HepG2 (cell line): ENCODE results near the gene PCGF3. TPM values are rescaled to one million over a fixed set of nuclear protein-coding genes. Genes with fewer than 3 reads are reported as not detected.
"Not testable (repeated sequence)": the region's sequence is repeated elsewhere in the genome, so short reads cannot be mapped to it uniquely, and the experiment has no call there.

ENCODE experiments used
- ATAC-seq: fragments of 200-7000 bp; cut with Tn5 transposase; 3 replicates; pipeline ENCODE4 v1.9.1; 2020; ENCODE audit warnings: mild to moderate bottlenecking, moderate library complexity
- BruUV-seq: library from RNA; stranded (reverse); fragments of 400-500 nt; replicated peaks from 2 replicates; lab custom pipeline; 2021; lab: Mats Ljungman, UMichigan
- CTCF ChIA-PET: fragments of 300-600 bp; formaldehyde crosslinking; extraction: SDS; loops from one replicate; lab custom pipeline; 2021; ENCODE audit warnings: low total read pairs, inconsistent platforms, low intra/inter-chr PET ratio; lab: Yijun Ruan, JAX
- POLR2A ChIA-PET: fragments of 350-600 bp; sonication (Branson Sonifier 250); formaldehyde crosslinking; loops from one replicate; lab custom pipeline; 2020; ENCODE audit warnings: antibody characterized with exemption, inconsistent platforms; lab: Yijun Ruan, JAX
- DNase-seq: peaks from one replicate; pipeline ENCODE4 v3.0.0-alpha.2; 2015; ENCODE audit warnings: low spot score
- FAIRE-seq: peaks from 3 replicates; lab custom pipeline; 2011; peaks lifted over from hg19 to GRCh38; lab: Jason Lieb, UNC
- H2AFZ ChIP-seq: one replicate; pipeline ENCODE4 v1.6.1; 2011; ENCODE audit warnings: low read length, inconsistent platforms
- H3K27ac ChIP-seq: fragments of 300-600 bp; 3 replicates; pipeline ENCODE4 v1.8.0; 2011; ENCODE audit warnings: mixed run types, mild to moderate bottlenecking, mixed read lengths, low read length, inconsistent platforms; ENCODE audit not compliant: insufficient read depth; ENCODE audit errors: extremely low read length
- H3K27me3 ChIP-seq, 2 experiments: fragments of 200-600 bp in 1 of 2; 2 replicates in 1 of 2; 3 replicates in 1 of 2; pipeline versions ENCODE4 v1.6.0 to v1.8.0; 2011; ENCODE audit warnings: low read length in 2 of 2, mild to moderate bottlenecking in 2 of 2, moderate library complexity in 2 of 2, inconsistent platforms in 1 of 2; ENCODE audit not compliant: insufficient read depth in 2 of 2, control insufficient read depth in 1 of 2
- H3K36me3 ChIP-seq, 2 experiments: fragments of 200-600 bp in 1 of 2; replicated peaks in 1 of 2; 2 replicates in 1 of 2; 3 replicates in 1 of 2; pipeline versions ENCODE4 v1.5.1 to v1.8.0; 2011; ENCODE audit warnings: low read length in 2 of 2, inconsistent platforms in 1 of 2; ENCODE audit not compliant: insufficient read depth in 2 of 2, control insufficient read depth in 1 of 2
- H3K4me1 ChIP-seq: 2 replicates; pipeline ENCODE4 v1.5.1; 2012; ENCODE audit warnings: low read length, inconsistent platforms; ENCODE audit not compliant: insufficient read depth
- H3K4me2 ChIP-seq: 2 replicates; pipeline ENCODE4 v1.6.0; 2011; ENCODE audit warnings: low read depth, low read length, inconsistent platforms
- H3K4me3 ChIP-seq, 3 experiments: fragments of 200-600 bp in 1 of 3; sonication (generic), shearing (Covaris generic) in 1 of 3; replicated peaks in 1 of 3; 2 replicates each; pipeline ENCODE4 v1.5.1; 2011 to 2016; ENCODE audit warnings: low read length in 3 of 3, inconsistent platforms in 2 of 3, low read depth in 2 of 3, mild to moderate bottlenecking in 2 of 3, control low read depth in 1 of 3, mixed read lengths in 1 of 3; ENCODE audit not compliant: insufficient read depth in 1 of 3
- H3K79me2 ChIP-seq: one replicate; pipeline ENCODE4 v1.6.1; 2011; ENCODE audit warnings: low read length, inconsistent platforms; ENCODE audit not compliant: insufficient read depth
- H3K9ac ChIP-seq: 2 replicates; pipeline ENCODE4 v1.6.0; 2011; ENCODE audit warnings: mild to moderate bottlenecking, low read depth, low read length, inconsistent platforms; ENCODE audit not compliant: insufficient read depth
- H3K9me3 ChIP-seq: 2 replicates; pipeline ENCODE4 v1.5.1; 2012; ENCODE audit warnings: mild to moderate bottlenecking, low read length
- H4K20me1 ChIP-seq: 2 replicates; pipeline ENCODE4 v1.6.0; 2011; ENCODE audit warnings: inconsistent platforms, mild to moderate bottlenecking, low read length, moderate library complexity; ENCODE audit not compliant: insufficient read depth
- GATA4 ChIP-seq: sonication (generic); IDR thresholded peaks from 2 replicates; pipeline ENCODE4 v1.6.1; 2016; ENCODE audit warnings: antibody characterized with exemption, low read depth, borderline replicate concordance
- GTF3A ChIP-seq: sonication (generic); formaldehyde crosslinking; conservative IDR thresholded peaks from 2 replicates; pipeline ENCODE4 v1.4.0; 2020; ENCODE audit warnings: mild to moderate bottlenecking, missing genetic modification reagents
- NFIC ChIP-seq: IDR thresholded peaks from 2 replicates; pipeline ENCODE4 v1.6.1; 2012; ENCODE audit warnings: mild to moderate bottlenecking, low read length, inconsistent platforms
- NR1H2 ChIP-seq: sonication (generic); formaldehyde crosslinking; IDR thresholded peaks from 2 replicates; pipeline ENCODE4 v1.8.1; 2022; ENCODE audit warnings: low read depth, missing genetic modification reagents, borderline replicate concordance
- PAWR ChIP-seq: sonication (generic); formaldehyde crosslinking; IDR thresholded peaks from 2 replicates; pipeline ENCODE4 v1.4.0; 2020; ENCODE audit warnings: missing genetic modification reagents, mild to moderate bottlenecking, borderline replicate concordance
- POLR2AphosphoS2 ChIP-seq: IDR thresholded peaks from 2 replicates; pipeline ENCODE4 v1.6.1; 2011; ENCODE audit warnings: low read depth, low read length, improper control_type of control experiment
- RELA ChIP-seq: sonication (generic); formaldehyde crosslinking; IDR thresholded peaks from 2 replicates; pipeline ENCODE4 v1.4.0; 2020; ENCODE audit warnings: missing genetic modification reagents
- RXRB ChIP-seq: IDR thresholded peaks from 2 replicates; pipeline ENCODE4 v1.6.1; 2016; ENCODE audit warnings: borderline replicate concordance, missing genetic modification reagents, missing compliant biosample characterization
- ZBTB33 ChIP-seq: sonication (generic); formaldehyde crosslinking; IDR thresholded peaks from 2 replicates; pipeline ENCODE4 v1.4.0; 2020; ENCODE audit warnings: missing genetic modification reagents
- ZNF10 ChIP-seq: sonication (generic); formaldehyde crosslinking; IDR thresholded peaks from 2 replicates; pipeline ENCODE4 v1.4.0; 2020; ENCODE audit warnings: mild to moderate bottlenecking, low read depth, missing genetic modification reagents, borderline replicate concordance
- ZNF496 ChIP-seq: sonication (generic); formaldehyde crosslinking; IDR thresholded peaks from 2 replicates; pipeline ENCODE4 v1.8.1; 2023; ENCODE audit warnings: mild to moderate bottlenecking, moderate library complexity, missing genetic modification reagents; ENCODE audit not compliant: insufficient replicate concordance
- ZNF546 ChIP-seq: sonication (generic); formaldehyde crosslinking; conservative IDR thresholded peaks from 2 replicates; pipeline ENCODE4 v1.8.1; 2023; ENCODE audit warnings: mild to moderate bottlenecking, missing genetic modification reagents
- ZNF577 ChIP-seq: sonication (generic); formaldehyde crosslinking; IDR thresholded peaks from 2 replicates; pipeline ENCODE4 v1.4.0; 2020; ENCODE audit warnings: mild to moderate bottlenecking, low read depth, missing genetic modification reagents, borderline replicate concordance
- WGBS: methylation state at CpG from one replicate; pipeline ENCODE4 v1.1.6; 2017; ENCODE audit warnings: low lambda C conversion rate; 5-methylcytosine and 5-hydroxymethylcytosine counted together
- in situ Hi-C: cut with HindIII; loops from 2 replicates; pipeline ENCODE4 v1.10.0; 2017; ENCODE audit warnings: low pct_unique_long_range_greater_than_20kb; ENCODE audit not compliant: extremely low pct_ligation_motif_present
- intact Hi-C: fragments of 100-400 bp; cut with micrococcal nuclease; formaldehyde crosslinking; loops from one replicate; pipeline ENCODE4 v1.10.0; 2022; ENCODE audit not compliant: unreplicated experiment
- polyA plus RNA-seq, 8 experiments: library from polyadenylated mRNA; depleted of rRNA in 3 of 8; stranded (reverse) in 7 of 8; unstranded in 1 of 8; fragments of >200 nt; fragmentation: Illumina TruSeq in 4 of 8; extraction: Trizol in 4 of 8; gene quantifications; 2 replicates each; pipeline versions ENCODE4 v1.2.1 to v1.2.3, GENCODE V29; 2011 to 2016; ENCODE audit warnings: low read depth in 4 of 8, missing spikeins in 1 of 8, mixed read lengths in 1 of 8; ENCODE audit not compliant: insufficient read depth in 1 of 8
- total RNA-seq, 5 experiments: library from RNA; depleted of rRNA; stranded (reverse); fragments of >200 nt; fragmentation: Illumina TruSeq; extraction: Trizol; gene quantifications; 2 replicates each; pipeline ENCODE4 v1.2.3, GENCODE V29; 2016; ENCODE audit warnings: low read depth in 1 of 5

The PCGF3 gene
- total and polyA plus RNA-seq, 2 of the 13 experiments (the other 11 are each of a cell fraction or from before 2014, with no cell fraction given), result 28.6 to 66.2 TPM

- no TSS peak for BruUV-seq
Observed at GRCh38 chr4:730511-730910, 24.9 kb downstream of the PCGF3 start.

GRCh38 chr4:730946-731904 is 25.6 kb downstream of the PCGF3 start:
- not testable (repeated sequence) for BruUV-seq

More at GRCh38 chr4:730511-730910, 24.9 kb downstream of the PCGF3 start:
- Histone ChIP-seq H2AFZ (no peak overlapping the region), H3K4me3 (no peak overlapping the region), H3K27ac (no peak overlapping the region), H3K36me3 (peaks cover 12 to 41% of the 10 kb centered on the region in 2 experiments), H3K79me2 (peaks cover 19% of the 10 kb centered on the region), H3K4me2 (no peak overlapping the region), H3K9me3 (no peaks in the 10 kb centered on the region), H4K20me1 (peaks cover 7% of the 10 kb centered on the region; the same call in 1 of the 2 replicates), H3K4me1 (no peaks in the 10 kb centered on the region), H3K27me3 (no peaks in the 10 kb centered on the region), H3K9ac (no peak overlapping the region)
- no peak for FAIRE-seq
- ChIA-PET POLR2A (no interaction called here), CTCF (no interaction called here)
- 97% methylated on average over 27 of the region's 27 CpGs for WGBS
- TF ChIP-seq RXRB (CRISPR knock-in tag) (no peak), ZNF496 (no peak), ZNF577 (no peak), GTF3A (CRISPR knock-in tag) (no peak), NR1H2 (CRISPR knock-in tag) (no peak), ZNF10 (CRISPR knock-in tag) (no peak), POLR2AphosphoS2 (no peak), PAWR (no peak), NFIC (no peak), ZNF546 (CRISPR knock-in tag) (no peak), GATA4 (no peak), RELA (CRISPR knock-in tag) (no peak)
- in situ Hi-C loops (no loop called here), intact Hi-C loops (no loop called here)
- no peak for DNase-seq
- ATAC-seq, result no peak; the same call in 2 of the 3 replicates

More at GRCh38 chr4:730946-731904, 25.6 kb downstream of the PCGF3 start:
- H2AFZ ChIP-seq, H3K4me1 ChIP-seq, DNase-seq: not testable (repeated sequence)
- peaks cover 17% of the 10 kb centered on the region for H3K79me2 ChIP-seq
- H3K36me3 ChIP-seq, result peaks cover 12 to 44% of the 10 kb centered on the region in 2 experiments
- TF ChIP-seq ZBTB33 (CRISPR knock-in tag), result 0 out of 2 replicates have a peak, but pooled peaks have one; percentile 9
- TF ChIP-seq, all 625 proteins: peak for 1; not testable (repeated sequence) for 624
- H3K9ac ChIP-seq, H3K27ac ChIP-seq, POLR2A ChIA-PET, H3K4me2 ChIP-seq, CTCF ChIA-PET, intact Hi-C loops, H3K27me3 ChIP-seq, H4K20me1 ChIP-seq, FAIRE-seq, in situ Hi-C loops, H3K9me3 ChIP-seq, H3K4me3 ChIP-seq: not testable (repeated sequence)
- 97% methylated on average over 16 of the region's 68 CpGs for WGBS
- ATAC-seq, result peak; percentile 19; the same call in 2 of the 3 replicates
